Suprapubic skin (tissue), 4 donors: ENCODE data around the gene NQO1.

Experiments
- POLR2A ChIP-seq, 2 donors: fragments of 450-650 bp; IDR thresholded peaks; one replicate each; pipeline ENCODE4 v1.6.1; 2017; ENCODE audit warnings: antibody characterized with exemption in 2 of 2, mild to moderate bottlenecking in 2 of 2, moderate library complexity in 2 of 2
- POLR2AphosphoS5 ChIP-seq, 3 donors: sonication (generic); formaldehyde crosslinking; IDR thresholded peaks; one replicate each; pipeline ENCODE4 v1.6.1; 2017; ENCODE audit warnings: antibody characterized with exemption in 3 of 3
- TF ChIP-seq, protein P1 (sequence below), 2 donors: fragments of 200-600 bp in 1 of 2; fragments of 450-650 bp in 1 of 2; sonication (generic) in 1 of 2; IDR thresholded peaks; one replicate each; pipeline ENCODE4 v1.5.1; 2016 to 2019; ENCODE audit warnings: antibody characterized with exemption in 2 of 2, mild to moderate bottlenecking in 1 of 2, moderate library complexity in 1 of 2

DNA sequence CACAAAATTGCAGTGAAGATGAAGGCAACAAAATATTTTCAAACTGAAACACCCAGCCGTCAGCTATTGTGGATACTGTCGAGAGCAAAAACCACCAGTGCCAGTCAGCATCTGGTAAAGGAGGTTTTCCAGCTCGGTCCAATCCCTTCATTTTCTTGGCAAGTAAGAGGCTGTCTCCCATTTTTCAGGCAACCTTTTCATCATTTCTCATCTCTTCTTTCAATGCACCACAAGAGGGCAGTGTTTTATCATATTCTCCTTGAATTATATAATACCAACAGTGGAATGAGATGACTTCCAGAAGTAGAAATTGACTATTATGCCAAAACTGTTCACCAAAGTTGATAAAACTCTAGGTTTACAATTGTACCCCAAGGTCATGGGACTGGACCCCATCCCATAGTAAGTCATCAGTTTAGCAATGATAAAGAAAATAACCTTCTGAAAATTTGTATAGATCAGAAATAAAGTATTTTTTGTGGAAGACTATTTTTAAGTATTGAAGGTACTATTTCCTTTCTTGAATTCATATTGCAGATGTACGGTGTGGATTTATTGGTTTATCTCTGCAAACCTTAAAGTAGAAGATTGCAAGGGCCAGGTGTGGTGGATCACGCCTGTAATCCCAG, 16.8 kb downstream of the NQO1 start:
- TF ChIP-seq, protein P1, sequence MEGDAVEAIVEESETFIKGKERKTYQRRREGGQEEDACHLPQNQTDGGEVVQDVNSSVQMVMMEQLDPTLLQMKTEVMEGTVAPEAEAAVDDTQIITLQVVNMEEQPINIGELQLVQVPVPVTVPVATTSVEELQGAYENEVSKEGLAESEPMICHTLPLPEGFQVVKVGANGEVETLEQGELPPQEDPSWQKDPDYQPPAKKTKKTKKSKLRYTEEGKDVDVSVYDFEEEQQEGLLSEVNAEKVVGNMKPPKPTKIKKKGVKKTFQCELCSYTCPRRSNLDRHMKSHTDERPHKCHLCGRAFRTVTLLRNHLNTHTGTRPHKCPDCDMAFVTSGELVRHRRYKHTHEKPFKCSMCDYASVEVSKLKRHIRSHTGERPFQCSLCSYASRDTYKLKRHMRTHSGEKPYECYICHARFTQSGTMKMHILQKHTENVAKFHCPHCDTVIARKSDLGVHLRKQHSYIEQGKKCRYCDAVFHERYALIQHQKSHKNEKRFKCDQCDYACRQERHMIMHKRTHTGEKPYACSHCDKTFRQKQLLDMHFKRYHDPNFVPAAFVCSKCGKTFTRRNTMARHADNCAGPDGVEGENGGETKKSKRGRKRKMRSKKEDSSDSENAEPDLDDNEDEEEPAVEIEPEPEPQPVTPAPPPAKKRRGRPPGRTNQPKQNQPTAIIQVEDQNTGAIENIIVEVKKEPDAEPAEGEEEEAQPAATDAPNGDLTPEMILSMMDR (IDR thresholded peaks at IDR 0.05): peak; percentile 48 to 73
- TF ChIP-seq POLR2A (IDR thresholded peaks at IDR 0.05) (no peak), POLR2AphosphoS5 (IDR thresholded peaks at IDR 0.05) (no peak)
